B cell (primary cell): ENCODE data around the gene PRICKLE2. TPM values are rescaled to one million over a fixed set of nuclear protein-coding genes. Genes with fewer than 3 reads are reported as not detected.

ENCODE experiments used
- ATAC-seq: fragments of 200-7000 bp; cut with Tn5 transposase; one replicate; pipeline ENCODE4 v1.10.0; 2021; ENCODE audit warnings: low read depth, mild to moderate bottlenecking, moderate number of reproducible peaks, moderate library complexity
- CTCF ChIA-PET: fragments of 350-600 bp; sonication (Branson Sonifier 250); formaldehyde crosslinking; loops from one replicate; lab custom pipeline; 2021; ENCODE audit warnings: antibody characterized with exemption, inconsistent platforms; lab: Charles Lee
- POLR2A ChIA-PET: fragments of 350-600 bp; sonication (Branson Sonifier 250); formaldehyde crosslinking; loops from one replicate; lab custom pipeline; 2021; ENCODE audit warnings: antibody characterized with exemption; lab: Charles Lee
- DNase-seq: peaks from one replicate; pipeline ENCODE4 v3.0.0; 2013
- H2AFZ ChIP-seq: 2 replicates; pipeline ENCODE4 v1.6.1; 2012; ENCODE audit warnings: mild to moderate bottlenecking, low read depth, low read length; ENCODE audit not compliant: insufficient read depth, poor library complexity, severe bottlenecking
- H3K27ac ChIP-seq, 2 donors: 1 replicate in 1 of 2; 2 replicates in 1 of 2; pipeline ENCODE4 v1.5.1; 2012 to 2013; ENCODE audit warnings: low read length in 2 of 2, mild to moderate bottlenecking in 2 of 2, moderate library complexity in 1 of 2
- H3K27me3 ChIP-seq, 4 experiments: fragments of 200-600 bp in 1 of 4; sonication (generic) in 1 of 4; replicated peaks in 1 of 4; 1 replicate in 2 of 4; 2 replicates in 2 of 4; pipeline versions ENCODE4 v1.6.1 to v1.7.0; 2013 to 2016; ENCODE audit warnings: low read length in 3 of 4, mild to moderate bottlenecking in 2 of 4, mixed read lengths in 1 of 4, moderate library complexity in 1 of 4; ENCODE audit not compliant: insufficient read depth in 4 of 4, control insufficient read depth in 3 of 4; ENCODE audit errors: control extremely low read depth in 1 of 4
- H3K36me3 ChIP-seq, 2 experiments: replicated peaks in 1 of 2; 1 replicate in 1 of 2; 2 replicates in 1 of 2; pipeline versions ENCODE4 v1.6.1 to v1.7.1; 2013; ENCODE audit warnings: low read length in 1 of 2; ENCODE audit not compliant: insufficient read depth in 2 of 2, control insufficient read depth in 1 of 2; ENCODE audit errors: control extremely low read depth in 1 of 2, extremely low read depth in 1 of 2
- H3K4me1 ChIP-seq, 2 donors: fragments of 200-600 bp in 1 of 2; sonication (generic) in 1 of 2; 1 replicate in 1 of 2; 2 replicates in 1 of 2; pipeline versions ENCODE4 v1.5.1 to v1.6.1; 2013 to 2017; ENCODE audit warnings: low read length in 2 of 2; ENCODE audit not compliant: control insufficient read depth in 2 of 2, insufficient read depth in 2 of 2
- H3K4me2 ChIP-seq: replicated peaks from 2 replicates; pipeline ENCODE3; 2012; ENCODE audit warnings: mild to moderate bottlenecking, low read depth, low read length; ENCODE audit not compliant: poor library complexity, severe bottlenecking
- H3K4me3 ChIP-seq, 5 experiments: fragments of 200-600 bp in 1 of 5; sonication (generic) in 1 of 5; 1 replicate in 3 of 5; 2 replicates in 2 of 5; pipeline versions ENCODE4 v1.5.1 to v1.7.0; 2011 to 2016; ENCODE audit warnings: low read length in 4 of 5, mild to moderate bottlenecking in 4 of 5, low read depth in 2 of 5, control low read depth in 1 of 5, moderate library complexity in 1 of 5; ENCODE audit not compliant: insufficient read depth in 1 of 5; ENCODE audit errors: control extremely low read depth in 1 of 5, extremely low read depth in 1 of 5
- H3K79me2 ChIP-seq: fragments of 200-600 bp; sonication (generic); one replicate; pipeline ENCODE4 v1.6.0; 2016; ENCODE audit warnings: low read length; ENCODE audit not compliant: control insufficient read depth, insufficient read depth
- H3K9ac ChIP-seq: fragments of 200-600 bp; sonication (generic); 2 replicates; pipeline ENCODE4 v1.6.1; 2017; ENCODE audit warnings: mild to moderate bottlenecking, low read length, moderate library complexity
- H3K9me3 ChIP-seq, 3 donors: one replicate each; pipeline versions ENCODE4 v1.6.1 to v1.7.1; 2013; ENCODE audit warnings: low read length in 2 of 3; ENCODE audit not compliant: control insufficient read depth in 2 of 3, insufficient read depth in 1 of 3; ENCODE audit errors: control extremely low read depth in 1 of 3
- H4K20me1 ChIP-seq: 2 replicates; pipeline ENCODE4 v1.6.0; 2012; ENCODE audit warnings: mild to moderate bottlenecking, low read length; ENCODE audit not compliant: insufficient read depth, control insufficient read depth, poor library complexity, severe bottlenecking
- H3K27ac Mint-ChIP-seq: one replicate; pipeline ENCODE4 v1.8.0; 2021; ENCODE audit warnings: mixed read lengths
- H3K27me3 Mint-ChIP-seq: one replicate; pipeline ENCODE4 v1.8.0; 2021; ENCODE audit warnings: mixed read lengths
- H3K4me1 Mint-ChIP-seq: one replicate; pipeline ENCODE4 v1.8.0; 2021; ENCODE audit warnings: mixed read lengths
- H3K4me3 Mint-ChIP-seq: one replicate; pipeline ENCODE4 v1.8.0; 2021; ENCODE audit warnings: mixed read lengths
- H3K9me3 Mint-ChIP-seq: one replicate; pipeline ENCODE4 v1.8.0; 2022; ENCODE audit warnings: mixed read lengths; ENCODE audit not compliant: insufficient read depth
- EZH2 ChIP-seq: IDR thresholded peaks from 2 replicates; pipeline ENCODE4 v1.6.1; 2012; ENCODE audit warnings: borderline replicate concordance, low read depth, mild to moderate bottlenecking, moderate library complexity, low read length; ENCODE audit not compliant: insufficient read depth, poor library complexity, severe bottlenecking
- whole genome bisulfite sequencing: methylation state at CpG from one replicate; pipeline ENCODE4 v1.1.5; 2013; ENCODE audit warnings: missing lambda C conversion rate; ENCODE audit not compliant: insufficient coverage; 5-methylcytosine and 5-hydroxymethylcytosine counted together
- intact Hi-C: fragments of 100-400 bp; cut with micrococcal nuclease; formaldehyde crosslinking; loops from one replicate; pipeline ENCODE4 v1.10.0; 2022
- polyA plus RNA-seq: library from polyadenylated mRNA; depleted of rRNA; stranded (reverse); fragments of >200 nt; gene quantifications from 2 replicates; pipeline ENCODE4 v1.2.3, GENCODE V29; 2012
- total RNA-seq, 2 donors: library from RNA; stranded (reverse); fragments of 120-200 nt in 1 of 2; gene quantifications; 1 replicate in 1 of 2; 2 replicates in 1 of 2; pipeline versions ENCODE4 v1.2.3 to v1.2.4, GENCODE V29; 2013 to 2022
- TF ChIP-seq, protein P1 (sequence below): fragments of 200-600 bp; IDR thresholded peaks from one replicate; pipeline ENCODE4 v1.8.0; 2022; ENCODE audit warnings: antibody characterized with exemption, mild to moderate bottlenecking

PRICKLE2 gene
- total and polyA plus RNA-seq, 2 donors (not counting 1 experiment from before 2014, with no cell fraction given): 0.30 to 1.4 TPM

GRCh38 chr3:64216274-64217147 is 8.8 kb downstream of the PRICKLE2 start:
- Mint-ChIP-seq H3K4me1 (peaks cover 3% of the 10 kb centered on the region), H3K27ac (no peak overlapping the region), H3K4me3 (no peak overlapping the region), H3K9me3 (no peaks in the 10 kb centered on the region), H3K27me3 (no peaks in the 10 kb centered on the region)
- H3K4me1 ChIP-seq: no peaks in the 10 kb centered on the region
- H4K20me1 ChIP-seq: no peaks in the 10 kb centered on the region
- whole genome bisulfite sequencing: 77% methylated on average over 2 of the region's 10 CpGs
- DNase-seq: no peak
- CTCF ChIA-PET: no interaction called here
- H3K4me2 ChIP-seq: no peak overlapping the region
- no peaks in the 10 kb centered on the region for H3K36me3 ChIP-seq
- H3K9me3 ChIP-seq: no peaks in the 10 kb centered on the region
- H2AFZ ChIP-seq: no peak overlapping the region
- H3K27me3 ChIP-seq: peaks cover 0 to 4% (median 0%) of the 10 kb centered on the region in 4 experiments
- intact Hi-C loops: no loop called here
- H3K4me3 ChIP-seq: no peak overlapping the region
- no peaks in the 10 kb centered on the region for H3K79me2 ChIP-seq
- no peak overlapping the region for H3K27ac ChIP-seq
- POLR2A ChIA-PET: no interaction called here
- TF ChIP-seq EZH2: no peak
- TF ChIP-seq, protein P1, sequence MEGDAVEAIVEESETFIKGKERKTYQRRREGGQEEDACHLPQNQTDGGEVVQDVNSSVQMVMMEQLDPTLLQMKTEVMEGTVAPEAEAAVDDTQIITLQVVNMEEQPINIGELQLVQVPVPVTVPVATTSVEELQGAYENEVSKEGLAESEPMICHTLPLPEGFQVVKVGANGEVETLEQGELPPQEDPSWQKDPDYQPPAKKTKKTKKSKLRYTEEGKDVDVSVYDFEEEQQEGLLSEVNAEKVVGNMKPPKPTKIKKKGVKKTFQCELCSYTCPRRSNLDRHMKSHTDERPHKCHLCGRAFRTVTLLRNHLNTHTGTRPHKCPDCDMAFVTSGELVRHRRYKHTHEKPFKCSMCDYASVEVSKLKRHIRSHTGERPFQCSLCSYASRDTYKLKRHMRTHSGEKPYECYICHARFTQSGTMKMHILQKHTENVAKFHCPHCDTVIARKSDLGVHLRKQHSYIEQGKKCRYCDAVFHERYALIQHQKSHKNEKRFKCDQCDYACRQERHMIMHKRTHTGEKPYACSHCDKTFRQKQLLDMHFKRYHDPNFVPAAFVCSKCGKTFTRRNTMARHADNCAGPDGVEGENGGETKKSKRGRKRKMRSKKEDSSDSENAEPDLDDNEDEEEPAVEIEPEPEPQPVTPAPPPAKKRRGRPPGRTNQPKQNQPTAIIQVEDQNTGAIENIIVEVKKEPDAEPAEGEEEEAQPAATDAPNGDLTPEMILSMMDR: no peak
- no peak overlapping the region for H3K9ac ChIP-seq
- no peak for ATAC-seq

DNA sequence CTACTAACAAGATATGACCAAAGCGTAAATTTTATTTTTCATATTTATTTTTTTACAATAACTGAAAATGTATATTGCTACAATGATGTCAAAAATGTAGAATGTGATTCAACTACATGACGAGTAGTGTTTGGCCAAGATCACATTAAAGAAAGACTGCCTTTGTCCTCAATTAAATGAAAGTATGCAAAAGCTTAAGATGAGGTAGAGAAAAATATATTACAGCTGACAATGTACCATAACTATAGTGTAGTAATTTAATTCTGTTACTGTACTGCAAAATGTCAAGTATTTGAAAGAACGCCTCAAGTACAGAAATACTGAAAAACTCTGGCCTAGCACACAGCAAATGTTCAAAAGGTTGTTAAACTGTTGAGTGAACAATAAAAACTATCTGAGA is 9.7 kb downstream of the PRICKLE2 start:
- Mint-ChIP-seq H3K4me1 (peaks cover 3% of the 10 kb centered on the region), H3K27ac (no peak overlapping the region), H3K9me3 (no peaks in the 10 kb centered on the region), H3K27me3 (no peaks in the 10 kb centered on the region), H3K4me3 (no peak overlapping the region)
- H3K79me2 ChIP-seq: no peaks in the 10 kb centered on the region
- ATAC-seq (no peak), DNase-seq (no peak)
- H3K4me2 ChIP-seq: no peak overlapping the region
- intact Hi-C loops: no loop called here
- no peak overlapping the region for H3K27ac ChIP-seq
- H3K9me3 ChIP-seq: no peaks in the 10 kb centered on the region
- H3K27me3 ChIP-seq: peaks cover 0 to 4% (median 0%) of the 10 kb centered on the region in 4 experiments
- CTCF ChIA-PET: no interaction called here
- no peak overlapping the region for H3K9ac ChIP-seq
- H3K4me1 ChIP-seq: no peaks in the 10 kb centered on the region
- no peaks in the 10 kb centered on the region for H4K20me1 ChIP-seq
- TF ChIP-seq, protein P1: no peak
- no peak for TF ChIP-seq EZH2
- POLR2A ChIA-PET: no interaction called here
- no peak overlapping the region for H3K4me3 ChIP-seq
- H2AFZ ChIP-seq: no peak overlapping the region
- no peaks in the 10 kb centered on the region for H3K36me3 ChIP-seq
- no CpG with 5 or more reads among the region's 3 CpGs for WGBS
